Medulla oblongata (tissue), 1 donor: ENCODE data around the gene ST8SIA6.
"Not testable (repeated sequence)": the region's sequence is repeated elsewhere in the genome, so short reads cannot be mapped to it uniquely, and the experiment has no call there.

Experiments
- DNase-seq: peaks from one replicate; pipeline ENCODE4 v3.0.0-alpha.2; 2015; ENCODE audit errors: extremely low spot score

Gene ST8SIA6

GRCh38 chr10:17427201-17427600 lies 27.2 kb downstream of the ST8SIA6 start:
- DNase-seq: no peak

- no peak for DNase-seq
Measured at GRCh38 chr10:17426263-17426750, 28.1 kb downstream of the ST8SIA6 start.

- DNase-seq: no peak
Measured at GRCh38 chr10:17425584-17426262, 28.7 kb downstream of the ST8SIA6 start.

- no peak for DNase-seq
Measured at GRCh38 chr10:17423632-17424186, 30.7 kb downstream of the ST8SIA6 start.

GRCh38 chr10:17422931-17423330 lies 31.5 kb downstream of the ST8SIA6 start:
- DNase-seq: no peak

- no peak for DNase-seq
Measured at GRCh38 chr10:17418249-17418648, 36.1 kb downstream of the ST8SIA6 start.

GRCh38 chr10:17416442-17417211 lies 37.8 kb downstream of the ST8SIA6 start:
- no peak for DNase-seq

- no peak for DNase-seq
Measured at GRCh38 chr10:17415046-17415658, 39.2 kb downstream of the ST8SIA6 start.

- no peak for DNase-seq
Measured at GRCh38 chr10:17414484-17414883, 39.9 kb downstream of the ST8SIA6 start.

- DNase-seq: no peak
Measured at GRCh38 chr10:17413876-17414275, 40.5 kb downstream of the ST8SIA6 start.

GRCh38 chr10:17412323-17412722 lies 42.1 kb downstream of the ST8SIA6 start:
- DNase-seq: no peak

GRCh38 chr10:17410907-17411306 lies 43.5 kb downstream of the ST8SIA6 start:
- DNase-seq: no peak

- DNase-seq: no peak
Measured at GRCh38 chr10:17409170-17409733, 45.1 kb downstream of the ST8SIA6 start.

GRCh38 chr10:17407047-17407446 lies 47.3 kb downstream of the ST8SIA6 start:
- DNase-seq: no peak

- no peak for DNase-seq
Measured at GRCh38 chr10:17406036-17406834, 48.2 kb downstream of the ST8SIA6 start.

GRCh38 chr10:17403161-17403560 lies 51.2 kb downstream of the ST8SIA6 start:
- DNase-seq: no peak

GRCh38 chr10:17402040-17402439 lies 52.4 kb downstream of the ST8SIA6 start:
- DNase-seq: not testable (repeated sequence)

GRCh38 chr10:17396004-17396403 lies 58.4 kb downstream of the ST8SIA6 start:
- DNase-seq: no peak

- DNase-seq: no peak
Measured at GRCh38 chr10:17394854-17395253, 59.5 kb downstream of the ST8SIA6 start.

- DNase-seq: no peak
Measured at GRCh38 chr10:17387861-17388503, 66.4 kb downstream of the ST8SIA6 start.

- no peak for DNase-seq
Measured at GRCh38 chr10:17386616-17387075, 67.7 kb downstream of the ST8SIA6 start.
